Keratinocyte (primary cell): Measurements from ENCODE around the gene TMEM191B. TPM values are rescaled to one million over a fixed set of nuclear protein-coding genes. Genes with fewer than 3 reads are reported as not detected.
"Not testable (repeated sequence)": the region's sequence is repeated elsewhere in the genome, so short reads cannot be mapped to it uniquely, and the experiment has no call there.

Experiments used
- DNase-seq: peaks from one replicate; pipeline ENCODE4 v3.0.0-alpha.2; 2011; ENCODE audit warnings: low read depth, missing footprints, low spot score
- FAIRE-seq: peaks from 2 replicates; lab custom pipeline; 2011; peaks lifted over from hg19 to GRCh38; lab: Jason Lieb, UNC
- H2AFZ ChIP-seq: 2 replicates; pipeline ENCODE4 v1.6.0; 2012; ENCODE audit warnings: low read length, control low read depth, inconsistent platforms; ENCODE audit not compliant: control insufficient read depth
- H3K27ac ChIP-seq: 2 replicates; pipeline ENCODE4 v1.5.1; 2011; ENCODE audit warnings: low read length; ENCODE audit not compliant: control insufficient read depth, insufficient read depth
- H3K27me3 ChIP-seq: 3 replicates; pipeline ENCODE4 v1.6.0; 2011; ENCODE audit warnings: low read length; ENCODE audit not compliant: control insufficient read depth, insufficient read depth; ENCODE audit errors: extremely low read depth
- H3K36me3 ChIP-seq, 2 experiments: 2 replicates in 1 of 2; 3 replicates in 1 of 2; pipeline ENCODE4 v1.5.1; 2011; ENCODE audit warnings: low read length in 2 of 2, mild to moderate bottlenecking in 1 of 2; ENCODE audit not compliant: control insufficient read depth in 2 of 2, insufficient read depth in 2 of 2; ENCODE audit errors: extremely low read depth in 1 of 2
- H3K4me1 ChIP-seq: 3 replicates; pipeline ENCODE4 v1.5.1; 2011; ENCODE audit warnings: low read length; ENCODE audit not compliant: control insufficient read depth, insufficient read depth; ENCODE audit errors: extremely low read depth
- H3K4me2 ChIP-seq: 3 replicates; pipeline ENCODE4 v1.6.0; 2011; ENCODE audit warnings: low read depth, low read length; ENCODE audit not compliant: control insufficient read depth, insufficient read depth; ENCODE audit errors: extremely low read depth
- H3K4me3 ChIP-seq, 3 experiments: fragments of 200-600 bp in 1 of 3; sonication (generic) in 1 of 3; 2 replicates in 2 of 3; 3 replicates in 1 of 3; pipeline ENCODE4 v1.5.1; 2011 to 2016; ENCODE audit warnings: low read length in 3 of 3, mild to moderate bottlenecking in 3 of 3, control low read depth in 2 of 3, inconsistent platforms in 1 of 3, low read depth in 1 of 3, mixed read lengths in 1 of 3, mixed run types in 1 of 3, moderate library complexity in 1 of 3; ENCODE audit not compliant: control insufficient read depth in 2 of 3, insufficient read depth in 2 of 3; ENCODE audit errors: extremely low read depth in 1 of 3
- H3K79me2 ChIP-seq: 2 replicates; pipeline ENCODE4 v1.6.0; 2012; ENCODE audit warnings: low read length; ENCODE audit not compliant: control insufficient read depth, insufficient read depth
- H3K9ac ChIP-seq: 3 replicates; pipeline ENCODE4 v1.6.0; 2011; ENCODE audit warnings: low read length; ENCODE audit not compliant: control insufficient read depth, insufficient read depth; ENCODE audit errors: extremely low read depth
- H3K9me1 ChIP-seq: 3 replicates; pipeline ENCODE4 v1.6.0; 2011; ENCODE audit warnings: low read length; ENCODE audit not compliant: control insufficient read depth, insufficient read depth; ENCODE audit errors: extremely low read depth
- H3K9me3 ChIP-seq: 2 replicates; pipeline ENCODE4 v1.5.1; 2012; ENCODE audit warnings: low read depth, low read length; ENCODE audit not compliant: control insufficient read depth
- H4K20me1 ChIP-seq: 3 replicates; pipeline ENCODE4 v1.6.0; 2011; ENCODE audit warnings: low read length; ENCODE audit not compliant: control insufficient read depth, insufficient read depth; ENCODE audit errors: extremely low read depth
- dilution Hi-C: fragments of 300-500 bp; cut with MboI; formaldehyde crosslinking; loops from one replicate; pipeline ENCODE4 v1.7.0; 2020; ENCODE audit warnings: low sequenced_read_pairs; ENCODE audit not compliant: extremely low pct_ligation_motif_present
- polyA plus RNA-seq, 5 experiments: library from polyadenylated mRNA; depleted of rRNA in 3 of 5; stranded (reverse) in 3 of 5; stranded (forward) in 1 of 5; unstranded in 1 of 5; fragments of >200 nt; gene quantifications; 1 replicate in 1 of 5; 2 replicates in 3 of 5; 3 replicates in 1 of 5; pipeline versions ENCODE4 v1.2.1 to v1.2.3, GENCODE V29; 2011 to 2012; ENCODE audit warnings: missing spikeins in 2 of 5, low read depth in 1 of 5, low replicate concordance in 1 of 5

The TMEM191B gene
- polyA plus RNA-seq, 1 donor (not counting 4 experiments of a cell fraction or from before 2014, with no cell fraction given), result 0.45 TPM

DNA sequence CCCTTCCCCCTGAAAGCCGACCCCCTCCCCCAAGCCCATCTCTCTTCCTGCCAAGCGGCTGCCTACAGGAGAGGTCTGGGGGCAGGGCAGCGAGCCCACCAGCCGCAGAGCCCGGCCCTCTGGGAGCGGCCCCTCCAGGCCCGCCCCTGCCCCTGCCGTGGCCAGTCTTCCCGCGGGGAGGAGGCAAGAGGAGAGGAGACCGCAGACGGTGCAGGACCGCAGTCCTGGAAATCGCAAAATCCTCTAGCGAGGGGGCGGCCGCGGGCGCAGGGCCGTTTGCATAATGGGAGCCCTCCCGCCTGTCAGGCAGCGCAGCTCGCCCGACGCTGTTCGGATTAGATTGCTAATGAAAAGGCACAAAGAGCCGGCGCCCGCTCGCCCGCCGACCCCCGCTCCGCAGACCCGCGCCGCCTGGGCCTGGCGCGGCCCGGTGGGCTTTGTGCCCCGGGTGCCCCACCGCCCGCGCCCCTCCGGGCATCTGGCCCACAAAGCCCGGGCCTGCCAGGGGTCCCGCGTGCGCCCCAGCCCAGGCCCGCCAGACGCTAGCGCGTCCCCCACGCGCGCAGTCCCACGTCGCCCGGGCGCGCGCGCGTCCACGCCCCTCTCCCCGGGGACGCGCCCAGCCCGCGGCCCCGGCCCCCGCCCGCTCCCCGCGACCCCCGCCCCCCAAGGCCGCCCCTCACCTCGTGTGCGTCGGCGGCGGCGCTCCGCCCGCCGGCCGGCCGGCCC, 49.7 kb downstream of the TMEM191B start:
- H3K9me1 ChIP-seq, H3K4me1 ChIP-seq, H3K79me2 ChIP-seq, DNase-seq, H3K36me3 ChIP-seq, FAIRE-seq, H3K27ac ChIP-seq, H3K9ac ChIP-seq, H3K4me3 ChIP-seq, H4K20me1 ChIP-seq, dilution Hi-C loops, H3K27me3 ChIP-seq, H3K4me2 ChIP-seq, H2AFZ ChIP-seq, H3K9me3 ChIP-seq: not testable (repeated sequence)

DNA sequence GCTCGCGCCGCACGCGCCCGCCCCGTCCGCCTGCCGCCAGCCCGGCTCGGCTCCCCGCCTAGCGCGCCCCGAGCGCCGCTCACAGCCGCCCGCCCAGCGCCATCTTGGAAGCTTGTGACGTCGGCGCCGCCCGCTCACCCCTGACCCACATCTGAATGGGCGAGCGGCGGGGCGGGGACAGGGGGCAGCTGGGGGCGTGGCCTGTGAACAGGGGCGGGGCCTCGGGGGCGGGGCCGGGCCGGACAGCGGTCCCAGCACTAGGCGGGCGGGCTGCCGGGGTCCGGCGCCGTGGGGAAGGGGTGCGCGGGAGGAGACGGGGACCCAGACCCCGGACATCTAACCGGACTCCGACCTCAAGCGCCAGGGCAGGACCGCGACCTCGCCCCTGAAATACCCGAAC, 50.2 kb downstream of the TMEM191B start:
- H3K36me3 ChIP-seq, H2AFZ ChIP-seq, H3K27me3 ChIP-seq, H4K20me1 ChIP-seq, H3K4me3 ChIP-seq, dilution Hi-C loops, DNase-seq, H3K9me1 ChIP-seq, H3K9me3 ChIP-seq, H3K4me1 ChIP-seq, H3K9ac ChIP-seq, H3K4me2 ChIP-seq, H3K27ac ChIP-seq, H3K79me2 ChIP-seq, FAIRE-seq: not testable (repeated sequence)

Other genes with a start within 250 kb of the TMEM191B start
- not detected in 3 replicates for gene GGTLC3, start 9.6 kb upstream of the TMEM191B start, polyA plus RNA-seq
- gene RIMBP3, start 84.1 kb downstream of the TMEM191B start, polyA plus RNA-seq, result 0.01 TPM in 1 of 3 replicates, not detected in the others